ENCODE results near the gene NETO2. TPM values are rescaled to one million over a fixed set of nuclear protein-coding genes. Genes with fewer than 3 reads are reported as not detected.
"Not testable (repeated sequence)": the region's sequence is repeated elsewhere in the genome, so short reads cannot be mapped to it uniquely, and the experiment has no call there.

NETO2 gene
- total RNA-seq, 2 experiments from 2014 or later = 6.8 to 8.3 TPM

DNA sequence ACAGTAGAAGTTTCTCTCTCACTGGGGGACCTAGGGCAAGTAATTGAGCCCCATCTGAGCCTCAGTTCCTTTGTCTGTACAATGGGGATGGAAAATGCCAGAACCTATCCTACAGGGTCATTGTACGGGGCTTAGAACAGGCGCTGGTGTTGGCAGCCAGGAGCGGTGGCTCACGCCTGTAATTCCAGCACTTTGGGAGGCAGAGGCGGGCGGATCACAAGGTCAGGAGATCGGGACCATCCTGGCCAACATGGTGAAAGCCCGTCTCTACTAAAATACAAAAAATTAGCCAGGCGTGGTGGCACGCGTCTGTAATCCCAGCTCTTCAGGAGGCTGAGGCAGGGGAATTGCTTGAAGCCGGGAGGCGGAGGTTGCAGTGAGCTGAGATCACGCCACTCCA, 87.7 kb downstream of the NETO2 start:
- H3K4me1 Mint-ChIP-seq; CTCF ChIA-PET; POLR2A ChIA-PET; H3K4me3 Mint-ChIP-seq; DNase-seq; H3K9me3 Mint-ChIP-seq; H3K36me3 Mint-ChIP-seq (ENCODE audit: low read depth); H3K27me3 Mint-ChIP-seq; H3K27ac Mint-ChIP-seq: not testable (repeated sequence)

DNA sequence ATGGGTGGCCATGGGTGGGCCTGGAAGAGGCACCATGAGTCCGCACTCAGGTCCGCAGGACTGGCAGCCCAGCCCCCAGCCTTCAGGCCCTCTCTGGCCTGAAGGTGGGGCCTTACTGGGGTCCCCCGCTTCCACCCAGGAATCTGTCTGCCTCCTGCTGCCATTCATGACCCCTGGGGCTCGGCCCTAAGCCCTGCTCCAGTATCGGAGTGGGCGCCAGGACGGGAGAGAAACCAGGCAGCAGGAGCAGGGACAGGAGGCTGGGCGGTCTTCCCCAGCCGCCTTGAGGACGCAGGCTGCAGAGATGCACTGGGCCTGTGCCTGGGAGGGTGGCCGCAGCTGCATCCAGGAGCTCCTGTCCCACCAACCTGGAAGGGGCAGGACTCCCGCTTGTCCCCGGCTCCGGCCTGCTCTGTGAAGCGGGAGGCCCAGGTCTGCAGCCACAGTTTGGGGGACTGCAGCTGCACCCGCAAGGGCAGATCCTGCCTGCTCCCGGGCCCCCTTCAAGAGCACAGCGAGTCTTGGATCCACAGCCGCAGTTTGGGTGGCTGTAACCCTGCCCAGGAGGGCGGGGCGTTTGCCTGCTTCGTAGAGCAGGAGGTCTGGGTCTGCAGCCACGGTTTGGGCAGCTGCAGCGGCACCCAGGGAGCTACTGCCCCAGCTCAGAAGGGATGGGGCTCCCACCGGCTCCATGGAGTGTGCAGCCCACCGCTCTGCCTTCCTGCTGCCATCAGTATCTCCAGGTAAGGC, 88.4 kb downstream of the NETO2 start:
- no peak for DNase-seq
- Mint-ChIP-seq H3K4me1 (no peaks in the 10 kb centered on the region), H3K4me3 (no peak overlapping the region), H3K27ac (no peak overlapping the region), H3K9me3 (no peaks in the 10 kb centered on the region), H3K27me3 (no peaks in the 10 kb centered on the region), H3K36me3 (ENCODE audit: low read depth) (no peaks in the 10 kb centered on the region)
- CTCF ChIA-PET = interaction anchor here (1.3 kb wide), 1 partner anchor 193 kb away, joined by 3 read pairs; no protein-coding TSS in a partner anchor
- POLR2A ChIA-PET = no interaction called here

DNA sequence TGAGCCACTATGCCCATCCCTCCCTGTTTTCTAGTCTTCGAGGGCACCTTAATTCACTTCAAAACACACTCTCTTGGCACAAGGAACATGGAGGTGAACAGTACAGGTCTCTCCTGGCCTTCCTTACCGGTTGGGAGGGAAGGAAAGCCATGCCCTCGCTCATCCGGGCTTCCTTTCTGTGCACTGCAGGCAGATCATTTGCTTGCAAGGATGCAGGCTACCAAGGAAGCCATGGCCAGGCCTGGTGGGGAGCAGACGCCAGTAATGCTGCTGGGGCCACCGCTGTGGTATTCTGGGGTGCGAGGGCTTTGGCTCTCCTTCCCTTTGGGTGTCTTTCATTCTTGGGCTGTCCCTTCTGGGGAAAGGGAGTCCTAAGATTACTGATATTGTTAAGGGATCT, 89.4 kb downstream of the NETO2 start:
- no peak overlapping the region for H3K27ac Mint-ChIP-seq
- no peaks in the 10 kb centered on the region for H3K9me3 Mint-ChIP-seq
- DNase-seq = no peak
- CTCF ChIA-PET = interaction anchor here (0.6 to 1.3 kb wide), 4 partner anchors 9 to 1111 kb away, joined by 3 to 5 read pairs (median 3); no protein-coding TSS in a partner anchor
- no peaks in the 10 kb centered on the region for H3K27me3 Mint-ChIP-seq
- H3K4me1 Mint-ChIP-seq = no peaks in the 10 kb centered on the region
- POLR2A ChIA-PET = no interaction called here
- H3K36me3 Mint-ChIP-seq (ENCODE audit: low read depth) = no peaks in the 10 kb centered on the region
- no peak overlapping the region for H3K4me3 Mint-ChIP-seq

DNA sequence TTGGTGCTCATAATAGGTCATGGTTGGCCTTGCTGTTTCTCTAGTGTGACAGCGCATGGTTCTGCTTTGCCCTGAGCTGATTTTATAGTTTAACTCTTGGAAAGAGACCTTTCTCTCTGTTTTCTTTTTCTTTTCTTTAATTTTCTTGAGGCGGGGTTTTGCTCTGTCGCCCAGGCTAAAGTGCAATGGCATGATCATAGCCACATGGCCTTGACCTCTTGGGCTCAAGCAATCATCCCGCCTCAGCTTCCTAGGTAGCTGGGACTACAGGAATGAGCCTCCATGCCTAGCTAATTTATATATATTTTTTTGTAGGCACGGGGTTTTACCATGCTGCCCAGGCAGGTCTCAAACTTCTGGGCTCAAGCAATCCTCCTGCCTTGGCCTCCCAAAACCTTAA, 89.8 kb downstream of the NETO2 start:
- H3K4me1 Mint-ChIP-seq = no peaks in the 10 kb centered on the region

DNA sequence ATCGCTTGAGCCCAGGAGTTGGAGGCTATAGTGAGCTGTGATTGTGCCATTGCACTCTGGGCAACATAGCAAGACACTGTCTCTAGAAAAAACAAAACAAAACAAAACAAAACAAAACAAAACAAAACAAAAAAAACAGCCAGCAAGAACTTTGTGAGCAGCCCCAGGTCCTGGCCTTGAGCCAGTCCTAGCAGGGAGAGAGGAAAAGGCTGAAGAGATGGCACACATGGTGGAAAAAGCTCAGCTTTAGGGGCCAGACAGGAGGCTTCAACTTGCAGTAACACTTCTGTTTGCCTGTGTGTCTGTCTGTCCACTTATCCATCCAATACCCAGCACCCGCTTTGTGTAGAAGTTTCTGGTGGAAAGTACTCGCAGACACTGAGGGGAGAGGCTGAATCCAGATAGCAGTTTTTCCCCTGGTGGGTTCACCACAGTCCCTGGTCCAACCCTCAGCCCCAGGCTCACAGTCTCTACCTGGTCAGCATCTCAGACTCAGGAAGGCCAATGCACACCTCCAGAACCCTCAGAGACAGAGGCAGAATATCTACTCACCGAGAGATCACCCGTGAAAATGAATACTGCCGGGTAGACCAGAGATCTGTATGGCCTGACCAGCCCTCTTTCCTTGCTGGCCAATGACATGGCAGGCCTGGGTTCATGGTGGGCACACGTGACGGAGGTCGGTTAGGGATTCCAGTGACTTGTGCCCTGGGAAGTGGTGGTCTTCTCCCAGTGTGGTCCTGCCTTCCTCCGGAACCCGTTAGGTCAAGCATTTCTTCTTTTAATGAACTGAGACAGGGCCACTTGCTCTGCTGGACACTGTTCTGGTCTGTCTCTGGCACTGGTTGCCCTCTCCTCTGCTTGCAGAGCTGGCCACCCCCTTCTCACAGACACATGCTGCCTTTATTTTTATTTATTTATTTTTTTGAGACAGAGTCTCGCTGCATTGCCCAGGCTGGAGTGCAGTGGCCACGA, 90.8 kb downstream of the NETO2 start:
- DNase-seq = no peak
- Mint-ChIP-seq H3K27ac (peak overlapping the region; percentile 48), H3K27me3 (no peaks in the 10 kb centered on the region), H3K4me1 (no peaks in the 10 kb centered on the region), H3K4me3 (no peak overlapping the region), H3K36me3 (ENCODE audit: low read depth) (no peaks in the 10 kb centered on the region), H3K9me3 (no peaks in the 10 kb centered on the region)
- CTCF ChIA-PET = no interaction called here
- POLR2A ChIA-PET = no interaction called here

More for the DNA sequence above, 89.8 kb downstream of the NETO2 start:
- Mint-ChIP-seq H3K9me3 (no peaks in the 10 kb centered on the region), H3K36me3 (ENCODE audit: low read depth) (no peaks in the 10 kb centered on the region), H3K4me3 (no peak overlapping the region), H3K27ac (no peak overlapping the region), H3K27me3 (no peaks in the 10 kb centered on the region)
- ChIA-PET CTCF (interaction anchor here (1.0 kb wide), 1 partner anchor 1111 kb away, joined by 5 read pairs; no protein-coding TSS in a partner anchor), POLR2A (no interaction called here)
- DNase-seq = no peak

DNA sequence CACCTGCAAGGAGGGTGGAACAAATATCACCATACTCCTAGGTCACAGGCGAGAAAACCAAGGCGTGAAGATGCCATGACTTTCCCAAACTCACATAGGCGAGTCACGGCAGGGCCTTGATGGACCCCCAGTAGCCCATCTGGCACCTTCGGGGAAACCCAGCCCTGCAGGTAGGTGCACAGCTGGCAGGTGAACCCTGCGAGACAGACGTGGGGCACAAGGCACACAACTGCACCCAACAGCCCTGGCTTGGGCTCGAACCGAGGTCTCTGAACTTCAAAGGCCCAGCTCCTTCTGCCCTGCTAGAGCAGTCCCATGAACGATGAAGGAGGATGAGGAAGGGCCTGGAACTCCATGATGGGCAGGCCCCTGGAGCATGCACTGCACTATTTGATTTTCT, 92.7 kb downstream of the NETO2 start:
- no peaks in the 10 kb centered on the region for H3K9me3 Mint-ChIP-seq
- H3K36me3 Mint-ChIP-seq (ENCODE audit: low read depth) = no peaks in the 10 kb centered on the region
- H3K4me3 Mint-ChIP-seq = no peak overlapping the region
- H3K27ac Mint-ChIP-seq = no peak overlapping the region
- peaks cover 3% of the 10 kb centered on the region for H3K4me1 Mint-ChIP-seq
- POLR2A ChIA-PET = no interaction called here
- CTCF ChIA-PET = interaction anchor here (0.6 to 1.7 kb wide), 6 partner anchors 9 to 1187 kb away, joined by 3 to 9 read pairs (median 3); partner anchors contain the start of gene NETO2
- no peaks in the 10 kb centered on the region for H3K27me3 Mint-ChIP-seq
- no peak for DNase-seq

DNA sequence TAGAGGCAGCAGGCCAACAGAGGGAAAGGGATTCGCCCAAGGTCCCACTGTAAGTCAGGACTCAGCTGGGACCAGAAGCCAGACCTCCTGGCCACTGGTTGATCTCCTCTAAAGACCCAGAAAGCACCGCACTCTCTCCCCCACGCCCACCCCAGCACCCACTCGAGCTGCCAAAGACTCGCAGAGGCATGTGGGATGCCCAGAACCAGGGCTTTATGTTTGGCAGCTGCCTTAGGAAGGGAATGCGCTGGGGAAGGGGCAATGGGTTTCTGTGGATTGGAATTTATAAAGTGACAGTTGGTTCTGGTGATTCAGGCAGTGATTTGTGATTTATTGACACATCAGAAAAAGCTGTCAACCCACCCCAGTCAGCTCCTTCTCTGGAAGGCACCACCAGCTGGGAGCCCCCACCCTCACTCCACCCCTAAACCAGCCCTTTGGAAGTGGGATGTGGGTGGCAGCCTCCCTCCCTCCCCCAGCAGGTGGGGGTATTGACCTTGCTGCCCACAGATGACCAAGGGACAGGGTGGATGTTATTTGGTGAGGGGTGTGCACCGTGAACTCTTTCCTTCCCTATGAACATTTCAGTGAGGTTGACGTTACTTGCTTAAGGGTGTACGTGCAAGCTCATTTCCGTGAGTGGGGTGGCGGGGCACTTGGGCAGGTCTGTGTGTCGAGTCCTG, 93.7 kb downstream of the NETO2 start:
- no peaks in the 10 kb centered on the region for H3K36me3 Mint-ChIP-seq (ENCODE audit: low read depth)
- H3K4me3 Mint-ChIP-seq = no peak overlapping the region
- no peak overlapping the region for H3K27ac Mint-ChIP-seq
- POLR2A ChIA-PET = no interaction called here
- H3K27me3 Mint-ChIP-seq = no peaks in the 10 kb centered on the region
- no peak for DNase-seq
- H3K4me1 Mint-ChIP-seq = peaks cover 12% of the 10 kb centered on the region
- no peaks in the 10 kb centered on the region for H3K9me3 Mint-ChIP-seq
- CTCF ChIA-PET = interaction anchor here (0.7 to 1.7 kb wide), 5 partner anchors 9 to 1115 kb away, joined by 3 to 9 read pairs (median 3); partner anchors contain the start of gene NETO2

DNA sequence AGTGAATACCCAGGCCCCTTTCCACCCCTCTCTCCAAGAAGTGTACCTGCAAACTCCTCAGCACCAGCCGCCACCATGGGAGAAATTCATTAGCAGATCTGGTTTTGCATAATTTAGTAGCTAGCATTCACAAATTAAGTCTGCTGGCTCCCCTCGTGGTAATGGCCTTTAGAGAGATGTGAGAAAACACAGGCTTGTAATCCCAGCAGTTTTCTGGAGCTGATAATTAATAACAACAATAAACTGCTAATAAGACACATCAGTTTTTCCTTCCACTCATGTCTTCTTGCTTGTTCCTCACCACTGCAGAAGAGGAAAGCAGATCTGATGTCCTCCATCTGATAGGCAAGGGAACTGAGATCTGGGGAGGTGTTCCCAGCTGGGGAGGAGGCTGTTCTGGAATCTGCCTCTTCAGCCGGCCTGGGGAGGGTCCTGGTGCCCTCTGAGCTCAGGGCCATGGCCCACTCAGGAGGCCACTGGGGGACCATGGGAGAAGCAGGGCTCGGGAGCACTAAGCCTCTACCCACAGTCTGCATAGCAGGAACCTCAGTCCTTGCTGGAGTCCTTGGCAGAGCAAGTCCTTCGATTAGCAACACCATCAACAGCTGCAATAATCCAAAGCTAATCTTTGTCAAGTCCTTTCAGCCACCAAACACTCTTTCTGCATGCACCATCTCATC, 96.1 kb downstream of the NETO2 start:
- no peak for DNase-seq
- Mint-ChIP-seq H3K27ac (no peak overlapping the region), H3K36me3 (ENCODE audit: low read depth) (no peaks in the 10 kb centered on the region), H3K27me3 (no peaks in the 10 kb centered on the region), H3K9me3 (no peaks in the 10 kb centered on the region), H3K4me1 (peaks cover 18% of the 10 kb centered on the region), H3K4me3 (no peak overlapping the region)
- ChIA-PET CTCF (interaction anchor here (1.5 to 2.9 kb wide), 2 partner anchors 9 to 11 kb away, joined by 3 to 15 read pairs; no protein-coding TSS in a partner anchor), POLR2A (interaction anchor here (0.6 kb wide), 1 partner anchor 526 kb away, joined by 3 read pairs; no protein-coding TSS in a partner anchor)

DNA sequence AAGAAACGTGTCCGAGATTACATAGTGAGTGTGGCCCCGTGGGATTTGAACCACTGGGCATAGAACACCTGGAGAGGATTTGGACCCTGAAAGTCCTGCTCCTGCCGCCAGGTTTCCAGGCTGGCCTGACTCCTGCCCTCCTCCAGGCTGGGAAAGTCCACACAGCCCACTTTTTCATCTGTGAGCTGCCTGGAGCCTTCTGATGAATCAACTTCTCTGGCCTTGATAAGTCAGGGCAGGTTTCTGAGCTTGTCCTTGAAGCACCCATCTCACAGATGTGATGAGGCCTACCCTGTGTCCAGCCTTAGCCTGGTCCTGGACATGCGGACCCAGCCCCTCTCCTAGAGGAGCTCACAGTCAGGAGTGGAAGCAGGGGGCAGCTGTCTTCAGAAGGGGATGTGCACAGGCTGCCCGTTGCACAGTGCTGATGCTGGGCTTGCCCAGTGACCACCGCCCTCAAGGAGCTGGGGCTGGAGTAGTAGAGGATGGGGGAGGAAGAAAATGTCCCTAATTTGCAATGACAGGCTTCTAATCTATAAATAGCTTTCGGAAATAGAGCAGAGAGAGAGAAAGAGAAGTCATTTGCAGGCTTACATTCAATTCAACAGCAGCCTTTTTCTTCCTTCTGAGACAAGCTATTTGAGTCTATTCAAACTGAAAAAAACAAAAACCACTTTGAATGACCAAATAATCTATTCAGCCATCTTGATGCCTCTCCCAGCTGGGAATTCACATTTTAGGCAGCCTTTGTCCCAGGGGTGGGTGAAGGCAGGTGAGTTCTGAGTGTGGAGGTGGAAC, 96.8 kb downstream of the NETO2 start:
- H3K4me1 Mint-ChIP-seq = peaks cover 20% of the 10 kb centered on the region
- no peak overlapping the region for H3K27ac Mint-ChIP-seq
- no peaks in the 10 kb centered on the region for H3K27me3 Mint-ChIP-seq
- POLR2A ChIA-PET = no interaction called here
- H3K4me3 Mint-ChIP-seq = no peak overlapping the region
- no peak for DNase-seq
- no peaks in the 10 kb centered on the region for H3K9me3 Mint-ChIP-seq
- CTCF ChIA-PET = interaction anchor here (2.9 kb wide), 1 partner anchor 9 kb away, joined by 15 read pairs; no protein-coding TSS in a partner anchor
- H3K36me3 Mint-ChIP-seq (ENCODE audit: low read depth) = no peaks in the 10 kb centered on the region

DNA sequence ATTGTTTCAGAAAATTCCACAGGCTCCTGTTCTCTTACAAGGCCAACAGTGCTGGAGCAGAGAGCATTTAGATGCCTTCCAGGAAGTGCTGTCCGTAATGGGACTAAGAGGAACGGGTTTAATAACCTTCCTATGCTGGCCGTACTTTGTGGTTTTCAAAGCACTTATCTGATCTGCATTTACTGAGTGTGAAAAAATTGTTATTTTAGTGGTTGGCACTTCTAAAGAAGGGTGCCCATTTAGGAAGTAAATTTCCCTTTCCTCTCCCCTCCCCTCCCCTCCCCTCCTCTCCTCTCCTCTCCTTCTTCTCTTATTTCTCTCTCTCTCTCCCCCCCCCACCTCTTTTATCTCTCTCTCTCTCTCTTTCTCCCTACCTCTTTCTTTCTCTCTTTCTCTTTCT, 98.3 kb downstream of the NETO2 start:
- H3K27ac Mint-ChIP-seq = no peak overlapping the region
- H3K4me3 Mint-ChIP-seq = no peak overlapping the region
- no peaks in the 10 kb centered on the region for H3K9me3 Mint-ChIP-seq
- POLR2A ChIA-PET = interaction anchor here (0.6 kb wide), 1 partner anchor 59 kb away, joined by 4 read pairs; no protein-coding TSS in a partner anchor
- CTCF ChIA-PET = no interaction called here
- H3K4me1 Mint-ChIP-seq = peaks cover 20% of the 10 kb centered on the region
- H3K36me3 Mint-ChIP-seq (ENCODE audit: low read depth) = no peaks in the 10 kb centered on the region
- no peak for DNase-seq
- H3K27me3 Mint-ChIP-seq = no peaks in the 10 kb centered on the region

DNA sequence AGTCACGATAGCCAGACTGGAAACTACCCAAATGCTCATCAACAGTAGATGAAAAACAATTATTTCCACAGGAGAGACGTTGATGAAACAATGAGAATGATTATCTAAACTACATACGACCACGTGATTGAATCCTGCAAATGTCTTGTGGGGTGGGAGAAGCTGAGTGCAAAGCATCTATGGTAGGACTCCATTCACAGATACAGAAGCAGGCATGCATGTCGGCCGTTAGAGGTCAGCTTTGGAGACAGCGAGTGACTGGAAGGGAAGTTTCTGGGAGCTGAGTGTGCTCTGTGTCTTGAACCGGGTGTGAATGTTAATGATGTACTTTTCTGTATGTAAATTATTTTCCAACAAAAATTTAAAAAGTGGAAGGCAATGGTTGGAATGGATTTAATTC, 98.7 kb downstream of the NETO2 start:
- POLR2A ChIA-PET = no interaction called here

More for the DNA sequence above, 98.7 kb downstream of the NETO2 start:
- Mint-ChIP-seq H3K9me3 (no peaks in the 10 kb centered on the region), H3K27me3 (no peaks in the 10 kb centered on the region), H3K36me3 (ENCODE audit: low read depth) (no peaks in the 10 kb centered on the region), H3K4me3 (no peak overlapping the region), H3K27ac (no peak overlapping the region), H3K4me1 (peaks cover 20% of the 10 kb centered on the region)
- CTCF ChIA-PET = interaction anchor here (0.6 kb wide), 1 partner anchor 23 kb away, joined by 3 read pairs; no protein-coding TSS in a partner anchor
- DNase-seq = no peak
